Activated CD4-positive, alpha-beta memory T cell treated with anti-CD3 and anti-CD28 coated beads for 36 hours (primary cell): ENCODE data around the gene CCR2. TPM values are rescaled to one million over a fixed set of nuclear protein-coding genes. Genes with fewer than 3 reads are reported as not detected.
A peak's percentile ranks its signal among the peaks of the same experiment; 100 is the strongest.

Experiments
- CTCF ChIA-PET: fragments of 350-600 bp; sonication (Branson Sonifier 250); formaldehyde crosslinking; loops from one replicate; lab custom pipeline; 2021; ENCODE audit warnings: antibody characterized with exemption, inconsistent platforms; lab: Charles Lee
- POLR2A ChIA-PET: fragments of 350-600 bp; sonication (Branson Sonifier 250); formaldehyde crosslinking; loops from one replicate; lab custom pipeline; 2021; ENCODE audit warnings: antibody characterized with exemption; lab: Charles Lee
- DNase-seq: peaks from one replicate; pipeline ENCODE4 v3.0.0-alpha.2; 2020
- H3K27ac Mint-ChIP-seq: one replicate; pipeline ENCODE4 v1.8.0; 2021; ENCODE audit warnings: mixed read lengths
- H3K27me3 Mint-ChIP-seq: one replicate; pipeline ENCODE4 v1.8.0; 2021; ENCODE audit warnings: mixed read lengths
- H3K36me3 Mint-ChIP-seq: one replicate; pipeline ENCODE4 v1.8.0; 2021; ENCODE audit warnings: mixed read lengths
- H3K4me1 Mint-ChIP-seq: one replicate; pipeline ENCODE4 v1.8.0; 2021; ENCODE audit warnings: low read depth, mixed read lengths
- H3K4me3 Mint-ChIP-seq: one replicate; pipeline ENCODE4 v1.8.0; 2021; ENCODE audit warnings: mild to moderate bottlenecking, mixed read lengths
- H3K9me3 Mint-ChIP-seq: one replicate; pipeline ENCODE4 v1.8.0; 2021; ENCODE audit warnings: mixed read lengths
- intact Hi-C: fragments of 100-400 bp; cut with micrococcal nuclease; formaldehyde crosslinking; loops from one replicate; pipeline ENCODE4 v1.15.1; 2023
- total RNA-seq, 2 experiments: library from RNA; stranded (reverse); gene quantifications; one replicate each; pipeline ENCODE4 v1.2.3, GENCODE V29; 2021

CCR2 gene
- total RNA-seq, 2 experiments from 2014 or later, result 2.2 TPM

- H3K27me3 Mint-ChIP-seq, result peaks cover 24% of the 10 kb centered on the region
- H3K4me3 Mint-ChIP-seq, result no peak overlapping the region
- ChIA-PET POLR2A (interaction anchor here (1.2 to 4.1 kb wide), 10 partner anchors 9 to 426 kb away, joined by 3 to 49 read pairs (median 20); partner anchors contain the start of genes CCR1, CCR2 and CXCR6), CTCF (interaction anchor here (0.5 to 6.7 kb wide), 39 partner anchors 8 to 1736 kb away, joined by 3 to 131 read pairs (median 9); partner anchors contain the start of genes CCR1, CCR2 and CXCR6)
- H3K36me3 Mint-ChIP-seq, result no peaks in the 10 kb centered on the region
- intact Hi-C loops, result loop anchor here (1.0 to 2.0 kb wide), 3 partner anchors 34 to 92 kb away; no protein-coding TSS in a partner anchor
- H3K27ac Mint-ChIP-seq, result no peak overlapping the region
- peak; percentile 80 for DNase-seq
- H3K9me3 Mint-ChIP-seq, result no peaks in the 10 kb centered on the region
- H3K4me1 Mint-ChIP-seq, result peaks cover 58% of the 10 kb centered on the region
Observed at GRCh38 chr3:46368569-46368968, 14.7 kb downstream of the CCR2 start.

GRCh38 chr3:46369151-46369550 lies 15.2 kb downstream of the CCR2 start:
- POLR2A ChIA-PET, result interaction anchor here (0.7 to 4.1 kb wide), 21 partner anchors 9 to 426 kb away, joined by 3 to 49 read pairs (median 6); partner anchors contain the start of genes CCR1, CCR2, CCR5AS and CCRL2
- Mint-ChIP-seq H3K9me3 (no peaks in the 10 kb centered on the region), H3K36me3 (no peaks in the 10 kb centered on the region)

GRCh38 chr3:46369675-46370132 lies 15.8 kb downstream of the CCR2 start:
- H3K4me3 Mint-ChIP-seq, result peak overlapping the region; percentile 3
- intact Hi-C loops, result loop anchor here (1.0 to 5.0 kb wide), 10 partner anchors 9 to 507 kb away; partner anchors contain the start of gene CCR1
- DNase-seq, result peak; percentile 56
- peaks cover 27% of the 10 kb centered on the region for H3K27me3 Mint-ChIP-seq
- peaks cover 65% of the 10 kb centered on the region for H3K4me1 Mint-ChIP-seq
- H3K27ac Mint-ChIP-seq, result peak overlapping the region; percentile 84
- CTCF ChIA-PET, result interaction anchor here (0.6 to 6.7 kb wide), 35 partner anchors 9 to 713 kb away, joined by 3 to 131 read pairs (median 12); partner anchors contain the start of genes CCR1, CCR2 and CXCR6
- POLR2A ChIA-PET, result interaction anchor here (0.7 to 4.1 kb wide), 22 partner anchors 10 to 427 kb away, joined by 3 to 49 read pairs (median 6); partner anchors contain the start of genes CCR1, CCR2, CCR5AS and CCRL2
- no peaks in the 10 kb centered on the region for H3K36me3 Mint-ChIP-seq
- H3K9me3 Mint-ChIP-seq, result no peaks in the 10 kb centered on the region

More at GRCh38 chr3:46369151-46369550, 15.2 kb downstream of the CCR2 start:
- H3K27ac Mint-ChIP-seq, result peak overlapping the region; percentile 65
- peaks cover 61% of the 10 kb centered on the region for H3K4me1 Mint-ChIP-seq
- H3K27me3 Mint-ChIP-seq, result peaks cover 23% of the 10 kb centered on the region
- DNase-seq, result no peak
- intact Hi-C loops, result loop anchor here (2.0 kb wide), 2 partner anchors 34 to 84 kb away; no protein-coding TSS in a partner anchor
- H3K4me3 Mint-ChIP-seq, result peak overlapping the region; percentile 3
- CTCF ChIA-PET, result interaction anchor here (0.5 to 6.7 kb wide), 41 partner anchors 9 to 1737 kb away, joined by 3 to 131 read pairs (median 9); partner anchors contain the start of genes CCR1 and CCR2

- ChIA-PET POLR2A (interaction anchor here (1.3 to 4.1 kb wide), 12 partner anchors 11 to 428 kb away, joined by 3 to 49 read pairs (median 18); partner anchors contain the start of genes CCR1 and CXCR6), CTCF (interaction anchor here (0.6 to 6.7 kb wide), 28 partner anchors 10 to 432 kb away, joined by 3 to 131 read pairs (median 12); partner anchors contain the start of genes CCR1, CCR2 and CXCR6)
- Mint-ChIP-seq H3K27me3 (peaks cover 29% of the 10 kb centered on the region), H3K36me3 (no peaks in the 10 kb centered on the region), H3K4me3 (peak within 1 kb of the TSS; percentile 17), H3K9me3 (no peaks in the 10 kb centered on the region), H3K4me1 (peaks cover 76% of the 10 kb centered on the region), H3K27ac (peak within 1 kb of the TSS; percentile 84)
- intact Hi-C loops, result loop anchor here (1.0 to 5.0 kb wide), 8 partner anchors 11 to 509 kb away; partner anchors contain the start of gene CCR1
- DNase-seq, result no peak
Observed at GRCh38 chr3:46370839-46371518, 17.1 kb downstream of the CCR2 start, which contains the start of gene CCR5. CCR5 (plus strand) TSS chr3:46370946; CDS start chr3:46372903, 1,957 bp downstream.

DNA sequence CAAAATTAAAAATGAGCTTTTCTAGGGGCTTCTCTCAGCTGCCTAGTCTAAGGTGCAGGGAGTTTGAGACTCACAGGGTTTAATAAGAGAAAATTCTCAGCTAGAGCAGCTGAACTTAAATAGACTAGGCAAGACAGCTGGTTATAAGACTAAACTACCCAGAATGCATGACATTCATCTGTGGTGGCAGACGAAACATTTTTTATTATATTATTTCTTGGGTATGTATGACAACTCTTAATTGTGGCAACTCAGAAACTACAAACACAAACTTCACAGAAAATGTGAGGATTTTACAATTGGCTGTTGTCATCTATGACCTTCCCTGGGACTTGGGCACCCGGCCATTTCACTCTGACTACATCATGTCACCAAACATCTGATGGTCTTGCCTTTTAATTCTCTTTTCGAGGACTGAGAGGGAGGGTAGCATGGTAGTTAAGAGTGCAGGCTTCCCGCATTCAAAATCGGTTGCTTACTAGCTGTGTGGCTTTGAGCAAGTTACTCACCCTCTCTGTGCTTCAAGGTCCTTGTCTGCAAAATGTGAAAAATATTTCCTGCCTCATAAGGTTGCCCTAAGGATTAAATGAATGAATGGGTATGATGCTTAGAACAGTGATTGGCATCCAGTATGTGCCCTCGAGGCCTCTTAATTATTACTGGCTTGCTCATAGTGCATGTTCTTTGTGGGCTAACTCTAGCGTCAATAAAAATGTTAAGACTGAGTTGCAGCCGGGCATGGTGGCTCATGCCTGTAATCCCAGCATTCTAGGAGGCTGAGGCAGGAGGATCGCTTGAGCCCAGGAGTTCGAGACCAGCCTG lies 17.8 kb downstream of the CCR2 start:
- Mint-ChIP-seq H3K4me1 (peaks cover 72% of the 10 kb centered on the region), H3K4me3 (peak overlapping the region; percentile 17), H3K27me3 (peaks cover 25% of the 10 kb centered on the region), H3K36me3 (no peaks in the 10 kb centered on the region), H3K27ac (no peak overlapping the region), H3K9me3 (no peaks in the 10 kb centered on the region)
- ChIA-PET CTCF (interaction anchor here (0.6 to 6.7 kb wide), 32 partner anchors 8 to 432 kb away, joined by 3 to 131 read pairs (median 5); partner anchors contain the start of genes CCR1, CCR2 and CXCR6), POLR2A (interaction anchor here (2.5 to 4.1 kb wide), 8 partner anchors 12 to 274 kb away, joined by 14 to 49 read pairs (median 22); partner anchors contain the start of gene CCR1)
- intact Hi-C loops, result loop anchor here (5.0 kb wide), 2 partner anchors 454 to 509 kb away; no protein-coding TSS in a partner anchor
- no peak for DNase-seq

- Mint-ChIP-seq H3K36me3 (no peaks in the 10 kb centered on the region), H3K27ac (no peak overlapping the region), H3K4me1 (peaks cover 70% of the 10 kb centered on the region), H3K4me3 (no peak overlapping the region), H3K27me3 (peaks cover 24% of the 10 kb centered on the region), H3K9me3 (no peaks in the 10 kb centered on the region)
- intact Hi-C loops, result loop anchor here (5.0 kb wide), 2 partner anchors 455 to 510 kb away; no protein-coding TSS in a partner anchor
- DNase-seq, result no peak
- POLR2A ChIA-PET, result interaction anchor here (1.8 kb wide), 1 partner anchor 87 kb away, joined by 6 read pairs; no protein-coding TSS in a partner anchor
- CTCF ChIA-PET, result interaction anchor here (0.6 to 6.7 kb wide), 32 partner anchors 8 to 433 kb away, joined by 3 to 131 read pairs (median 5); partner anchors contain the start of genes CCR1, CCR2 and CXCR6
Observed at GRCh38 chr3:46372492-46373359, 18.8 kb downstream of the CCR2 start.

GRCh38 chr3:46374755-46375154 lies 20.8 kb downstream of the CCR2 start:
- DNase-seq, result no peak
- Mint-ChIP-seq H3K36me3 (no peaks in the 10 kb centered on the region), H3K27ac (no peak overlapping the region), H3K4me1 (peaks cover 54% of the 10 kb centered on the region), H3K27me3 (peaks cover 24% of the 10 kb centered on the region), H3K9me3 (no peaks in the 10 kb centered on the region), H3K4me3 (no peak overlapping the region)
- CTCF ChIA-PET, result interaction anchor here (0.6 to 2.9 kb wide), 10 partner anchors 9 to 296 kb away, joined by 3 to 10 read pairs (median 3); no protein-coding TSS in a partner anchor
- POLR2A ChIA-PET, result interaction anchor here (1.8 kb wide), 1 partner anchor 89 kb away, joined by 6 read pairs; no protein-coding TSS in a partner anchor
- intact Hi-C loops, result loop anchor here (5.0 kb wide), 2 partner anchors 457 to 512 kb away; no protein-coding TSS in a partner anchor

- Mint-ChIP-seq H3K36me3 (no peaks in the 10 kb centered on the region), H3K27ac (no peak overlapping the region), H3K4me1 (peaks cover 52% of the 10 kb centered on the region), H3K9me3 (no peaks in the 10 kb centered on the region), H3K27me3 (peaks cover 24% of the 10 kb centered on the region), H3K4me3 (no peak overlapping the region)
- CTCF ChIA-PET, result interaction anchor here (0.7 to 2.9 kb wide), 7 partner anchors 8 to 296 kb away, joined by 3 to 10 read pairs (median 5); no protein-coding TSS in a partner anchor
- no peak for DNase-seq
- POLR2A ChIA-PET, result no interaction called here
- intact Hi-C loops, result no loop called here
Observed at GRCh38 chr3:46375218-46375617, 21.3 kb downstream of the CCR2 start.

DNA sequence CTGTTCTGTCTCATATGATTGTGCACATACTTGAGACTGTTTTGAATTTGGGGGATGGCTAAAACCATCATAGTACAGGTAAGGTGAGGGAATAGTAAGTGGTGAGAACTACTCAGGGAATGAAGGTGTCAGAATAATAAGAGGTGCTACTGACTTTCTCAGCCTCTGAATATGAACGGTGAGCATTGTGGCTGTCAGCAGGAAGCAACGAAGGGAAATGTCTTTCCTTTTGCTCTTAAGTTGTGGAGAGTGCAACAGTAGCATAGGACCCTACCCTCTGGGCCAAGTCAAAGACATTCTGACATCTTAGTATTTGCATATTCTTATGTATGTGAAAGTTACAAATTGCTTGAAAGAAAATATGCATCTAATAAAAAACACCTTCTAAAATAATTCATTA lies 21.9 kb downstream of the CCR2 start:
- ChIA-PET CTCF (interaction anchor here (1.3 to 3.3 kb wide), 4 partner anchors 8 to 437 kb away, joined by 3 to 45 read pairs (median 26); no protein-coding TSS in a partner anchor), POLR2A (no interaction called here)
- Mint-ChIP-seq H3K36me3 (no peaks in the 10 kb centered on the region), H3K4me1 (peaks cover 53% of the 10 kb centered on the region), H3K4me3 (no peak overlapping the region), H3K27ac (no peak overlapping the region), H3K9me3 (no peaks in the 10 kb centered on the region), H3K27me3 (peaks cover 24% of the 10 kb centered on the region)
- no peak for DNase-seq
- intact Hi-C loops, result no loop called here
